NCI-H187 (cell line): ENCODE measurements around the gene LOXL4.

ENCODE experiments used
- DNase-seq, 2 experiments: peaks; one replicate each; lab custom pipeline; 2025; lab: John Stamatoyannopoulos, UW

LOXL4 gene

GRCh38 chr10:98263088-98263487 lies 4.9 kb downstream of the LOXL4 start:
- no peak for DNase-seq

- no peak for DNase-seq
Observed at GRCh38 chr10:98262571-98262970, 5.4 kb downstream of the LOXL4 start.

GRCh38 chr10:98261436-98262277 lies 6.3 kb downstream of the LOXL4 start:
- no peak for DNase-seq

GRCh38 chr10:98260752-98261151 lies 7.2 kb downstream of the LOXL4 start:
- no peak for DNase-seq

GRCh38 chr10:98260350-98260749 lies 7.6 kb downstream of the LOXL4 start:
- DNase-seq: no peak

GRCh38 chr10:98259606-98260315 lies 8.2 kb downstream of the LOXL4 start:
- no peak for DNase-seq

- DNase-seq: no peak
Observed at GRCh38 chr10:98258683-98259454, 9.1 kb downstream of the LOXL4 start.

GRCh38 chr10:98257961-98258360 lies 10.0 kb downstream of the LOXL4 start:
- no peak for DNase-seq

GRCh38 chr10:98257198-98257597 lies 10.8 kb downstream of the LOXL4 start:
- no peak for DNase-seq

GRCh38 chr10:98256692-98257091 lies 11.3 kb downstream of the LOXL4 start:
- no peak for DNase-seq

- no peak for DNase-seq
Observed at GRCh38 chr10:98255146-98255877, 12.7 kb downstream of the LOXL4 start.

GRCh38 chr10:98254234-98254974 lies 13.6 kb downstream of the LOXL4 start:
- DNase-seq: no peak

GRCh38 chr10:98253499-98253898 lies 14.5 kb downstream of the LOXL4 start:
- DNase-seq: no peak

- DNase-seq: no peak
Observed at GRCh38 chr10:98252464-98252863, 15.5 kb downstream of the LOXL4 start.

GRCh38 chr10:98251399-98251798 lies 16.6 kb downstream of the LOXL4 start:
- no peak for DNase-seq

- no peak for DNase-seq
Observed at GRCh38 chr10:98249134-98249533, 18.9 kb downstream of the LOXL4 start.

GRCh38 chr10:98248018-98248417 lies 20.0 kb downstream of the LOXL4 start:
- DNase-seq: no peak

GRCh38 chr10:98246911-98247805 lies 20.8 kb downstream of the LOXL4 start:
- no peak for DNase-seq

- no peak for DNase-seq
Observed at GRCh38 chr10:98244586-98244985, 23.4 kb downstream of the LOXL4 start.

GRCh38 chr10:98244141-98244540 lies 23.9 kb downstream of the LOXL4 start:
- no peak for DNase-seq
